H9 (cell line): ENCODE data around the gene CALR3. TPM values are rescaled to one million over a fixed set of nuclear protein-coding genes. Genes with fewer than 3 reads are reported as not detected.

ENCODE experiments used
- DNase-seq: peaks from one replicate; pipeline ENCODE4 v3.0.0-alpha.2; 2017
- H2AFZ ChIP-seq: one replicate; pipeline ENCODE4 v1.6.1; 2013; ENCODE audit warnings: mild to moderate bottlenecking, low read length, control low read depth, moderate library complexity
- H2AK5ac ChIP-seq: 2 replicates; pipeline ENCODE4 v1.6.1; 2013; ENCODE audit warnings: low read length, control low read depth, mixed read lengths; ENCODE audit not compliant: insufficient read length
- H2BK120ac ChIP-seq: one replicate; pipeline ENCODE4 v1.6.1; 2013; ENCODE audit warnings: low read depth, mild to moderate bottlenecking, low read length, control low read depth, inconsistent platforms; ENCODE audit not compliant: poor library complexity, severe bottlenecking
- H2BK12ac ChIP-seq: 2 replicates; pipeline ENCODE4 v1.6.1; 2013; ENCODE audit warnings: low read length, control low read depth, mixed read lengths, low read depth; ENCODE audit not compliant: insufficient read length
- H2BK15ac ChIP-seq: 2 replicates; pipeline ENCODE4 v1.6.1; 2013; ENCODE audit warnings: low read depth, low read length, control low read depth
- H2BK20ac ChIP-seq: one replicate; pipeline ENCODE4 v1.6.1; 2013; ENCODE audit warnings: low read depth, mild to moderate bottlenecking, low read length, control low read depth, inconsistent platforms; ENCODE audit not compliant: poor library complexity, severe bottlenecking
- H2BK5ac ChIP-seq: 2 replicates; pipeline ENCODE4 v1.6.1; 2013; ENCODE audit warnings: low read length, control low read depth, mixed read lengths; ENCODE audit not compliant: insufficient read length
- H3K14ac ChIP-seq: 2 replicates; pipeline ENCODE4 v1.6.1; 2013; ENCODE audit warnings: low read length, control low read depth; ENCODE audit not compliant: insufficient read depth
- H3K18ac ChIP-seq: 2 replicates; pipeline ENCODE4 v1.6.1; 2013; ENCODE audit warnings: low read depth, mild to moderate bottlenecking, mixed read lengths, low read length, control low read depth; ENCODE audit not compliant: insufficient read length
- H3K23ac ChIP-seq: 2 replicates; pipeline ENCODE4 v1.6.1; 2013; ENCODE audit warnings: low read length, control low read depth, mixed read lengths, low read depth; ENCODE audit not compliant: insufficient read length
- H3K23me2 ChIP-seq: 2 replicates; pipeline ENCODE4 v1.6.1; 2013; ENCODE audit warnings: low read depth, mild to moderate bottlenecking, mixed read lengths, low read length, control low read depth; ENCODE audit not compliant: insufficient read length, poor library complexity, severe bottlenecking
- H3K27ac ChIP-seq: 2 replicates; pipeline ENCODE4 v1.5.1; 2013; ENCODE audit warnings: low read length, control low read depth, mixed read lengths, low read depth; ENCODE audit not compliant: insufficient read length
- H3K27me3 ChIP-seq: 2 replicates; pipeline ENCODE4 v1.6.1; 2013; ENCODE audit warnings: low read length, control low read depth, inconsistent platforms; ENCODE audit not compliant: insufficient read depth
- H3K4ac ChIP-seq: 2 replicates; pipeline ENCODE4 v1.6.1; 2013; ENCODE audit warnings: low read depth, mild to moderate bottlenecking, control low read depth, inconsistent platforms, low read length, moderate library complexity
- H3K4me1 ChIP-seq: 2 replicates; pipeline ENCODE4 v1.6.1; 2013; ENCODE audit warnings: low read length, control low read depth, inconsistent platforms; ENCODE audit not compliant: insufficient read depth
- H3K4me2 ChIP-seq: 2 replicates; pipeline ENCODE4 v1.6.1; 2013; ENCODE audit warnings: low read length, control low read depth, mixed read lengths; ENCODE audit not compliant: insufficient read length, insufficient read depth
- H3K56ac ChIP-seq: 2 replicates; pipeline ENCODE4 v1.6.1; 2013; ENCODE audit warnings: low read depth, mild to moderate bottlenecking, mixed read lengths, low read length, control low read depth; ENCODE audit not compliant: insufficient read length
- H3K79me1 ChIP-seq: 2 replicates; pipeline ENCODE4 v1.6.1; 2013; ENCODE audit warnings: low read depth, mild to moderate bottlenecking, moderate library complexity, low read length, control low read depth, inconsistent platforms; ENCODE audit not compliant: insufficient read depth, poor library complexity, severe bottlenecking
- H3K79me2 ChIP-seq: 2 replicates; pipeline ENCODE4 v1.6.1; 2013; ENCODE audit warnings: low read length, control low read depth, inconsistent platforms; ENCODE audit not compliant: insufficient read depth
- H3K9ac ChIP-seq: 2 replicates; pipeline ENCODE4 v1.6.1; 2013; ENCODE audit warnings: low read length, control low read depth, mixed read lengths; ENCODE audit not compliant: insufficient read length; ENCODE audit errors: extremely low read depth
- H3K9me3 ChIP-seq: one replicate; pipeline ENCODE4 v1.6.1; 2013; ENCODE audit warnings: low read depth, low read length, inconsistent platforms; ENCODE audit not compliant: control insufficient read depth
- H3T11ph ChIP-seq: one replicate; pipeline ENCODE4 v1.6.1; 2013; ENCODE audit warnings: mild to moderate bottlenecking, low read length, control low read depth, inconsistent platforms
- H4K20me1 ChIP-seq: one replicate; pipeline ENCODE4 v1.6.1; 2013; ENCODE audit not compliant: control insufficient read depth, insufficient read length, insufficient read depth
- H4K5ac ChIP-seq: 2 replicates; pipeline ENCODE4 v1.6.1; 2013; ENCODE audit warnings: low read depth, mild to moderate bottlenecking, mixed read lengths, low read length, control low read depth; ENCODE audit not compliant: insufficient read length
- H4K8ac ChIP-seq: replicated peaks from 2 replicates; pipeline ENCODE4 v1.6.1; 2013; ENCODE audit warnings: low read length, control low read depth, mixed read lengths, low read depth; ENCODE audit not compliant: insufficient read length
- H4K91ac ChIP-seq: 2 replicates; pipeline ENCODE4 v1.6.1; 2013; ENCODE audit warnings: low read depth, mild to moderate bottlenecking, moderate library complexity, mixed read lengths, low read length, control low read depth; ENCODE audit not compliant: insufficient read length
- H3K27ac Mint-ChIP-seq, 3 experiments: 2 replicates in 2 of 3; 3 replicates in 1 of 3; pipeline ENCODE4 v1.8.0; 2020 to 2021; ENCODE audit warnings: mixed read lengths in 3 of 3, mild to moderate bottlenecking in 1 of 3, moderate library complexity in 1 of 3
- H3K27me3 Mint-ChIP-seq: 2 replicates; pipeline ENCODE4 v1.8.0; 2021; ENCODE audit warnings: low read depth, mild to moderate bottlenecking, moderate library complexity, mixed read lengths
- H3K36me3 Mint-ChIP-seq, 3 experiments: 2 replicates in 2 of 3; 3 replicates in 1 of 3; pipeline ENCODE4 v1.8.0; 2020 to 2021; ENCODE audit warnings: low read depth in 3 of 3, mixed read lengths in 3 of 3; ENCODE audit not compliant: insufficient read depth in 1 of 3
- H3K4me1 Mint-ChIP-seq, 2 experiments: 2 replicates each; pipeline ENCODE4 v1.8.0; 2020; ENCODE audit warnings: mixed read lengths in 2 of 2
- H3K4me3 Mint-ChIP-seq, 2 experiments: 2 replicates in 1 of 2; 3 replicates in 1 of 2; pipeline ENCODE4 v1.8.0; 2020 to 2021; ENCODE audit warnings: mild to moderate bottlenecking in 2 of 2, mixed read lengths in 2 of 2, moderate library complexity in 1 of 2
- H3K9me3 Mint-ChIP-seq, 2 experiments: 2 replicates in 1 of 2; 3 replicates in 1 of 2; pipeline ENCODE4 v1.8.0; 2020; ENCODE audit warnings: mild to moderate bottlenecking in 2 of 2, mixed read lengths in 2 of 2, moderate library complexity in 1 of 2
- WGBS: extraction: QIAGEN DNeasy Blood & Tissue Kit; methylation state at CpG from one replicate; pipeline ENCODE4 v1.1.7; 2013; ENCODE audit warnings: missing lambda C conversion rate, low lambda C conversion rate, mixed read lengths; ENCODE audit not compliant: insufficient read length; ENCODE audit errors: extremely low coverage; 5-methylcytosine and 5-hydroxymethylcytosine counted together
- total RNA-seq: library from RNA; stranded (reverse); gene quantifications from 2 replicates; pipeline ENCODE4 v1.2.1, GENCODE V29; 2021
- TF ChIP-seq, protein P1 (sequence below): fragments of 200-600 bp; sonication (generic); conservative IDR thresholded peaks from 3 replicates; pipeline ENCODE4 v1.8.0; 2021; ENCODE audit warnings: antibody characterized with exemption, mild to moderate bottlenecking

The CALR3 gene
- total RNA-seq, 1 experiment from 2014 or later = 0.44 TPM

DNA sequence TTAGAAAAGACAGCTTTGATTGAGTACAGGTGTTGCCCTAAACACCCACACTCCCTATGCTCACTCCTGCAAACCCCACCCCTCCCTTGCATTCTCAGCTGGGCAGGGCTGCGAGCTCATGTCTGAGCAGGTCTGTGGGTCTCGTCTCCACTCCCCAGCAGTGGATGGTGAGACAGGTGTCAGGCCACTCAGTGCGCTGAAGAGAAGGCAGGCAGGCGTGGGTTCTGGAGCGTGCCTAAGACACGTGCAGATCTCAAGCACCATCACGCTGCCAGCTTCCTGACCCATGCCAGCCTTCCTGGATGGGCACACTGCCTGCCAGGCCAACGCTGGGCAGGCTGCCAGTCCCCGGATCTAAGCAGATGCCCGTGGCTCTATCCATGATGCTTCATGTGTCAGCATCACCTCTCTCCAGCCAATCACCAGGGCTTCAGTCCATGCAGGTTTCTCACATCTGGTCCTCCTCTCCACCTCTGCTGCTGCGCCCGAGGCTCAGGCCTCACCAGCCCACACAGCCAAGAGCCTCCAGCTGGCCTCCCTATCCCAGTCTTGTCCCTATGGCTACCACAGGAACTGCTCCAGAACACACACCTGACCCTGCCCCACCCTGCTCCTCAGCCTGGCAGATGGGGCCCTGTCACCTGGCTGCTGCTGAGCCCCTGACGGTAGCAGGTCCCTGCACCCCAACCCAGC, 66.8 kb downstream of the CALR3 start:
- Mint-ChIP-seq H3K27me3 (no peaks in the 10 kb centered on the region), H3K27ac (peak overlapping the region in 1 of 3 experiments; percentile 44; a peak in 2 of 7 replicates), H3K4me1 (no peaks in the 10 kb centered on the region), H3K36me3 (peaks cover 32 to 63% (median 47%) of the 10 kb centered on the region in 3 experiments; a peak in 6 of 7 replicates), H3K9me3 (no peaks in the 10 kb centered on the region), H3K4me3 (peak overlapping the region in 1 of 2 experiments; percentile 14; a peak in 1 of 5 replicates)
- Histone ChIP-seq H3K79me1 (no peaks in the 10 kb centered on the region), H4K20me1 (no peaks in the 10 kb centered on the region), H3K79me2 (no peaks in the 10 kb centered on the region), H3K4ac (no peak overlapping the region), H3K4me1 (no peaks in the 10 kb centered on the region), H2AK5ac (no peak overlapping the region), H2AFZ (no peak overlapping the region), H2BK12ac (no peak overlapping the region), H3K27ac (no peak overlapping the region), H2BK120ac (no peak overlapping the region), H3K9me3 (no peaks in the 10 kb centered on the region), H2BK5ac (no peak overlapping the region), H4K5ac (no peak overlapping the region), H3K14ac (no peak overlapping the region), H2BK15ac (no peak overlapping the region), H4K8ac (no peak overlapping the region), H3K9ac (no peak overlapping the region), H3T11ph (no peak overlapping the region), H3K56ac (no peak overlapping the region), H3K27me3 (no peaks in the 10 kb centered on the region), H2BK20ac (no peak overlapping the region), H4K91ac (no peak overlapping the region), H3K18ac (no peak overlapping the region), H3K4me2 (no peak overlapping the region), H3K23ac (no peak overlapping the region), H3K23me2 (no peaks in the 10 kb centered on the region)
- no CpG with 5 or more reads among the region's 13 CpGs for WGBS
- DNase-seq = no peak
- TF ChIP-seq, protein P1, sequence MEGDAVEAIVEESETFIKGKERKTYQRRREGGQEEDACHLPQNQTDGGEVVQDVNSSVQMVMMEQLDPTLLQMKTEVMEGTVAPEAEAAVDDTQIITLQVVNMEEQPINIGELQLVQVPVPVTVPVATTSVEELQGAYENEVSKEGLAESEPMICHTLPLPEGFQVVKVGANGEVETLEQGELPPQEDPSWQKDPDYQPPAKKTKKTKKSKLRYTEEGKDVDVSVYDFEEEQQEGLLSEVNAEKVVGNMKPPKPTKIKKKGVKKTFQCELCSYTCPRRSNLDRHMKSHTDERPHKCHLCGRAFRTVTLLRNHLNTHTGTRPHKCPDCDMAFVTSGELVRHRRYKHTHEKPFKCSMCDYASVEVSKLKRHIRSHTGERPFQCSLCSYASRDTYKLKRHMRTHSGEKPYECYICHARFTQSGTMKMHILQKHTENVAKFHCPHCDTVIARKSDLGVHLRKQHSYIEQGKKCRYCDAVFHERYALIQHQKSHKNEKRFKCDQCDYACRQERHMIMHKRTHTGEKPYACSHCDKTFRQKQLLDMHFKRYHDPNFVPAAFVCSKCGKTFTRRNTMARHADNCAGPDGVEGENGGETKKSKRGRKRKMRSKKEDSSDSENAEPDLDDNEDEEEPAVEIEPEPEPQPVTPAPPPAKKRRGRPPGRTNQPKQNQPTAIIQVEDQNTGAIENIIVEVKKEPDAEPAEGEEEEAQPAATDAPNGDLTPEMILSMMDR = no peak

Other genes starting within 250 kb of the CALR3 start
- gene KLF2, start 171.3 kb downstream of the CALR3 start, total RNA-seq = 0.24 and 0.33 TPM in 2 replicates
- 31.8 and 33.3 TPM in 2 replicates for gene EPS15L1, start 24.2 kb downstream of the CALR3 start, total RNA-seq
- gene C19orf44, start 227 bp upstream of the CALR3 start, total RNA-seq = 5.7 and 6.4 TPM in 2 replicates
- 92.2 and 101 TPM in 2 replicates for gene CHERP, start 46.3 kb upstream of the CALR3 start, total RNA-seq
- 34.0 and 35.8 TPM in 2 replicates for gene SLC35E1, start 76.2 kb upstream of the CALR3 start, total RNA-seq
- gene MED26, start 132.0 kb upstream of the CALR3 start, total RNA-seq = 11.4 and 13.0 TPM in 2 replicates
- 74.2 and 77.6 TPM in 2 replicates for gene SMIM7, start 164.0 kb upstream of the CALR3 start, total RNA-seq
- 7.4 and 8.3 TPM in 2 replicates for gene TMEM38A, start 165.0 kb upstream of the CALR3 start, total RNA-seq
- gene NWD1, start 223.7 kb upstream of the CALR3 start, total RNA-seq = not detected in 2 replicates